GM18520 (cell line): Measurements from ENCODE around the gene RALGAPA2.

Experiments used
- ATAC-seq: cut with Tn5 transposase; IDR thresholded peaks from one replicate; pipeline ENCODE4 v1.9.1; 2021; ENCODE audit not compliant: unreplicated experiment

The RALGAPA2 gene

DNA sequence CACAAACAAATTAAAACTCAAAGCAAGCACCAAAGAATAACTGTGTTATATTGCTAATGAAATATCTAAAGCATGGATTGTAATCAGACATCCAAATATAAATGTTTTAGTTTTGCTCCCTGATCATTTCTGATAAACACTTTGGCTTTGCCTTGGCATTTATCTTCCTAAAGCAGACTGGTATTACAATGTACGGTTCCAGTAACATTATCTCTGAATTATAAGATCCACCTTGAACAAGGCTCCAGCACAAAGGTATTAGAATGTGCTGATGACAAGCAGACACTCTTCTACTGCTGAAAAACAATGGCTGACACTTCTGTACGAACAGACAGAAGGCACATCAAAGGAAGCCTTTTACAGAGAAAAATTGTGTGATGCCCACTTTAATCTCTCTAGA, 270.0 kb downstream of the RALGAPA2 start:
- ATAC-seq = no peak

DNA sequence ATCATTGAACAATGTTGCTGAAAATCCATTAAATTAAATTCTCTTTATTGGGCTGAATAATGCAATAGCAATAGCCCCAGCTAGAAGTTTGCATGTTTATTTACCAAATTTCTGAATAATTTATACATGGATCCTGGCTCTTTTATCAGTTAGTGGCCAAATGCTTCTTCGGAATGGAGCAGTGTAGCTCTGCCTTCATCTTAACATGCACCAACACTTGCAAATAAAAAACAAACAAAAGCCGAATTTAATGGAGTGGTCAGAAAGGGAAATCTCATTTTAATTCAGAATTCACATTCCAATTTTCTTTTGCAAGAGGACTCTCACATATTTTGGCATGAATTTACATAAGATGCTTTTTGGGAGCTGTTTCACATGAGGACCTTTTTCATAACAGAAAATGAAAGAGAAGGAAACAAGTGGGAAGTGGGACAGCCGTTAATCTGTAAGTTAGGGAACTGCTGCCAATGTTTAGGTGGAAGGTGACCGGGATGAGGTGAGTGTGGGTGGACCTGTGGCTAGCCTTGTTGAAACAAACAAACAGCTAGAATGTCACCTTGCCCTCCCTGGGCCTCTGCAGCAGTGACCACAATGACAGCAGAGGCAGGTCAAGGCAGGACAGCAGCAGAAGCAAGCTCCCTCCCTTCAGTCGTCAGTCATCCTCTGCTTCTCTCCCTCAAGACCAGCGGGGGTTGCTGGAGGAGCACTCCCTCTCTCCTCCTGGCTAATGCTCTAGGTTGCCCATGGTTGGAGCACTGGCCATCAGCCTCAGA, 271.4 kb downstream of the RALGAPA2 start:
- no peak for ATAC-seq

DNA sequence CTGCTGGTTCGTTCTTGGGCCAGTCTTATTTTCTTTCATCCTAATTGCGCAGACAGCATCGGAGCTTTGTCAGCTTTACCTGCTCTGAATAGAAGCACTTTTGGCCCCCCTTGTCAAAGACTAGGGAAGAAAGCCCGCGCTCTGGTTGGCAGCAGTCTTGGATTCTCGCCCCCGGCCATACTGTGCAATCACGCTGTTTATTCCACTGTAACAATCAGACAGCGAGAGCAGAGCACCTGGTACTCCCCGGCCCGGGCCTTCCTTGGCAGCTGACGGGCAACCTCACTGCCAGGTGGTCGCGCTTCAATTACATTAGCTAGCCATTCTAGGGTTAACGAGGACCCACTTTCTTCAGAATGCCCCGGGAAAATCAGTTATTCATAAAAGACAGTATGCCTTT, 272.0 kb downstream of the RALGAPA2 start:
- ATAC-seq = no peak

DNA sequence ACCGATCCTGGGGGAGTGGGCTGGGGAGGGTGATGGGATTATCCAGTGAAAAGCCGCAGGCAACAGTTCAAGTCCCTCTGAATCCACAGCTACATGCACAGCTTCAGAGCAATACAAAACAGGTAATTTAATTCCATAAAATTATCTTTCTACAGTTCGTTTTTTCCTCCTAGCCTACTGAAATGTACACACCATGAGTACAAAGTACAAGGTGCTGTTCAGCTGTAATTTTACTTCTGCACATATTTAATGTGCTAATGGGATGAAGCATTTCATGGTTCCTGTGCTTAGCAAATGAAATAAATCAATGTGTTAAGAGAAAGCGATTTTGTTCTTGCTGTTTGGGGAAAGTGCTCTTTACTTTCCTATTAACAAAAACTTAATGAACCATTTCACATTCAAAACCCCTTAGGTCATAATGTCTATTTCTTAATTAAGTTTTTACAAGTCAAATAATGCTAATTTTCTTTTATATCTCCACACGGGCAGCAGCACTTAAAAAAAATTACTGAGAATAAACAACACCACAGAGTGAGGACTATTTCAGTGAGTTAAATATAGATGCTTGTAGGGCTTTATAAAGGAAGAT, 272.7 kb downstream of the RALGAPA2 start:
- no peak for ATAC-seq

DNA sequence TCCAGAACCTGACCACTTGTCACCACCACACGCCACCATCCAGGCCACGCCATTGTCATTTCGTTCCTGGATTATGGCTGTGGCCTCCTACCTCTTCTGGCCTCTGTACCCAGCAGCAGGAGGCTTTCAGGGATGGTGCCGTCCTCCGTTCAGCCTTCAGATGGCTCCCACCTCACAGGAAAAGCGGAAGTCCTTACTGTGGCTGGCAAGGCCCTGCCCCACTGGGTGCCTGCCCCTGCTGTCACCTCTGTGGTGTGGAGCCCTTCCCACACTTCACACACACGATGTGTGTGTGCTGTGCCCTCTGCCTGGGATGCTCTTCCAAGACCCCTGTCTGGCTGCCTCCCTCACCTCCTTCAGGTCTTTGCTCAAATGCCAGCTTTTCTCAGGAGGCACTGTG, 275.1 kb downstream of the RALGAPA2 start:
- ATAC-seq = no peak

DNA sequence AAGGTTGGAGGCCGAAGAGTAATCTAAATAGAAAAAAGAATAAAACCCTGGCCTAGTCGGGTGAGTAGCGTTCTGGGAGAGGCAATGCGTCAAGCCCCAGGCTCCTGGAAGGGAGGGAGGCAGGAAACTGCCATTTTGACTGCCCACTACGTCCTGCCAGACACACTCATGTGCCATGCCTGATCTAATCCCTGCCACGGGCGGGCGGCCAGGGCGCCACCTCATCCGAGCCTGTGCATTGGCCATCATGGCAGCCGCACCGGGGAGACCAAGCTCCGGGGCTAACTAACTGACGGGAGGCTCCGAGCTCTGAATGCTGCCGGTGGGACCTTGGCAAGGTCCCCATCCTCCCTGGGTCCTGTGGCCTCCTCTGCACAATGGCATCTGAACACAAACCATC, 275.8 kb downstream of the RALGAPA2 start:
- ATAC-seq = no peak

DNA sequence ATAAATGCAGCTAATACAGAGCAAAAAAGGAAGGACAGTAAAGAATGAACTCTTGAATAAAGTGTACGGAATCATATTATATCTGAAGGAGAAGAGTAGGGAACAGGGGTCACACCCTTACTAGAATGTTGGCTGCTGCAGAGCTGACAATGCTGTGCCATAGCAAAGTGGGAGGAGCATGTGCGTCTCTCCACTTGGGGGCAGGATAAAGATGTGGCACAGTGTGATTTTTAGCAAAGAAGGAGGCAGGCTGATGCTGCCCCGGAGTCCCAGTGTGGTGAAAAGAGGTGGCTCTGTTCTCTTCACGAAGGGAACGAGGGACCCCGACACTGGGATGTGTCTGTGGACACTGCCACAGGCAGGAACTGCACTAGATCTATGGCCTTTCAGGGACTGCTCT, 277.0 kb downstream of the RALGAPA2 start:
- ATAC-seq = no peak

DNA sequence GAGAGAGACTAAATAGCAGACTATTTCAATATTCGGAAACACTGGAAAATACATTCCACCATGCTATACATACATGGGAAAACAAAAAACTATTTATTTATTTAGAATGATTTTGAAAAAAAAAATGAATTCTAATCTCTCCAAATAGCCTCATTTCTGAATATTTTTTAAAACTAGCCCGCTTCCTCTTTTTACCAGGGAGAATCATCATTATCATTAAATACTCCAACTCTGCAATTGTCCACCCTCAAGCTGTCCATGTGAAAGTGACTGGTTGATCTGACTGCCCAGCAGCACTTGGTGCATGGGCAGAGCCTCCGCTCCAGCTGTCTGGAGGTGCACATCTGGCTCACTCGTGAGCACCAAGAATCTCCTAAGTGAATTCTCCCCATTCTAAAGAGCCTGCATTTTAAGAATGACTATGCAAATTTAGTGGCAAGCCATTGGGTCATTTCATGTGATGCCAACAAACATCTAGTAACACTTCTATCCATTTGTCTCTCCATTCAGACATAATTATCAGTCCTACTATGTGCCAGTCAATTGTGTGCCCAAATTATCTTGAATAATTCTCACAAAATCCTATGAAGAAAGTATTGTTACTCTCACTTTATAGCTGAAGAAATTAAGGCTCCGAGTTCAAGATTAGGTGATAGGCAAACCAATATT, 279.7 kb downstream of the RALGAPA2 start:
- no peak for ATAC-seq

DNA sequence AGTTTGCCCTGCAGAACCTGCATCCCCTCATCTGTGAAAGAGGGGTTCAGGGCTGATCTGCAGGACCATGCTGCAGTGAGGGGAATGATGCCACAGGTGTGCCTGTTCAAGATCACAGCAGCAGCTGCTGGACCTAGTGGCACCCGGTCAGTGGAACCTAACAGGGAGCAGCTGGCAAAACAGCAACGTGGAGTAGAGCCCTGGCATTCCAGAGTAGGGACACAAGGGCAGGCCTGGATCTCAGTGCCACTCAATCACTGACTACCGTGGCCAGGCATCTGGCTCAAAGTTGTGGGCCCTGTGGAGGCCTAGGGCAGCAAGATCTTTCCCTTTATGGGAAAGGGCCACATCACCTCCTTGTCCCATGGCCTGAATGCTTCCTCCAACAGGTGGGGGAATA, 282.4 kb downstream of the RALGAPA2 start:
- no peak for ATAC-seq

DNA sequence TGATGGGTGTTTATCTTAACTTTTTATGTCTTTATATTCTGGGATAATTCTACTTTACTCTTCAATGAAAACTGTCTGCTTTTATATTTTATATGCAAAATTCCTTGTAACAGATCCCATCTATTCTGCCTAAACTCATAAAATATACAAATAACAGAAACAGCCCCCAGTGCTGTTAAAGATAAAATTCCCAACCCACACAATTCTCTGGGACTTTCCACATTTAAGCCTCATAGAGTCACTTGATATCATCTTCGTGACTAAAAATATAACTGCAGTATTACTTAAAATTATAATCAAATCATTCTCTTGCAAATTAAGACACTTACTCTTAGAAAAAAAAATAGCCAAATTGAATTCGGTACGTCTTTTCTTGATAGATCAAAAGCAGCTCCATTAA, 284.4 kb downstream of the RALGAPA2 start:
- no peak for ATAC-seq

DNA sequence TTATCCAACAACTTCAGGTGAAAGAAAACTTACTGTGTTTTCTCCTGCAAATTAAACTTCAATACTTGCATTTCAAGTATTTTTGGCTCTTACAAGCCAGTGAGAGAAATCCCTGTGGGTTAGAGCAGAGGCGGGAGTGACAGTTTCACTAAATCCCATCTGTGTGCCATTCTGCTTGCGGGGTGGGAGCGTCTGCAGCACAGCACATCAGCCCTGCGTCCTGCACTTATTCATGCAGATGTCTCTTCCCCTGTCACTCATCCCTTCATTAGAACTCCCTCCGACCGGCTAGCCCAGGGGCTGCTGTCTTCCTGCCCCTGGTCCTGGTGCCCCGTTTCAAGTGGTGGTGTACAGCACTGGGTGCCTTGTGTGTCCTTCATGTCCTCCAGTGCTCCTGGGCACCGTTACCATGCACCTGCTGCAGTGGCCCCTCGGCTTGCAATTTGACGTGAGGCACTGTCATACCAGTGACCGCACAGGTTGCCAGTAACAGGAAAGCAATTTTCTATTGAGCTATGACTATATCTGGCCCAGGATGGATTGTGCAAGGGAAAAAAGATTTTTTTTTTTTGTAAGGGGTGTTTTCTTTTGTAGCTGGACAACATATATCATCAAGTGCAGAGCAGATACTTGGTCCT, 285.1 kb downstream of the RALGAPA2 start:
- no peak for ATAC-seq

DNA sequence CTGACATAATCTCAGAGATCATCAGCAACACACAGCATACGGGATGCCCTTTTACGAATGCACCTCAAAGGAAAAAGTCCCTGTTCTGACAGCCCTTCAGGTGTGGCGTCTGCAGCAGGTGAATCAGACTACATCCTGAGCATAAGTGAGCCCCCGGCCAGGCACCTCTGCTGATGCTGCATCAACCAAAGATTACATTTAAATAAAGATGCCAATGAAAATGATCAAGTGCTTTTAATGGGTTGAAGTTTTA, 285.9 kb downstream of the RALGAPA2 start:
- no peak for ATAC-seq

DNA sequence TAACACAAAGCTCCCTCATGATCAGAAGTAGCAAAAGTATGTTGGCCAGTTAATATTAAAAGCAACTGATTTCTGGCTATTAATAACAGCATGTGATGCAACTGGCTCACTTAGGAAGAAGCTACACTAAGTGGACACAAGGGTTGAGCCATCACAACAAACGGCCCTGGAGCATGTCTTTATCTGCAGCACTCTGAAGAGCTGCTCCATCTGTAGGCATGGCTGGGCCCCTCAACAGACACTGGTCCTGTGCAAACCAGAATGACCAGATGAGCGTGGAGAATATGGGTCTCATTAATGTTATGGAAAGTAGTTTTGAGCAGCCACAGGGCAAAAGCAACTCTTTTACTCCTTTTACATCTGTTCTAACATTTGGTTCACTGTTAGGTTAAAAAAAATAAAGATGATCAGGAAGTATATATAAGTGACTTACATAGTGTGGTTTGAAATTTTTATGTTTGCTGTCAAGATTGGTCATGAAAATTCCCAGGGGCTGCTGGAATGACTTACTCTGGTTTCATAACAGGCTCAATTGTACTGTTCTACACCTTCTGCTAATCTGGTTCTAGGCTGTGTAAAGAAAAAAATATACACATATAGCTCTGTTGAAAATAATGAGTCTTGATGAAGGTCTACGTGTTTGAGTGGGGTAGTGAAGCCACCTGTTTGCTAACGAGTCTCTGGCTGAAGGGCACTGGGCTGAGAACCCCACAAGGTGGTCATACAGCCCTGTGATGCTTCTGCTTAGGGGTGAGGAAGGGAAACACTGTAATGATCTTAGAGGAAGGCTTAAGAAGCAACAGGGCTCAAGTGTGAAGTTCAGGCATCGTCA, 286.4 kb downstream of the RALGAPA2 start:
- no peak for ATAC-seq

DNA sequence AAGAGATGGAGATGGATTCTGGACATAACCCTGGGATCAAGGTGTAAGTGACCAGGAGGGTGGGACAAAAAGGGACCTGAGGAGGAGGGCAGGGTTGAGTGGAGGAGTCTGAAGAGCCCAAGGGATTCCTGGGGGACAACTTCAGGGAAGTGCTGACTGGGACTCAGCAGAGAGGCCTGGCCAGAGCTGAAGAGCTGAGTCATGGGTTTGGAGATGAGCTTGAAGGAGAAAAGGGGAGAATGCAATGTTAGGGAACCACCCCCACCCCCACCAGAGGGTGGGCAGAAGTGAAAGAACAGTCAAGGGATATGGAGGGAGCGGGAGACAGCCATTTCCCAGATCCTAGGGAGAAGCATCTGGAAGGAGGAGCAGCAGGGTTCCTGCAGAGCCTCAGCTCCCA, 289.3 kb downstream of the RALGAPA2 start:
- no peak for ATAC-seq

DNA sequence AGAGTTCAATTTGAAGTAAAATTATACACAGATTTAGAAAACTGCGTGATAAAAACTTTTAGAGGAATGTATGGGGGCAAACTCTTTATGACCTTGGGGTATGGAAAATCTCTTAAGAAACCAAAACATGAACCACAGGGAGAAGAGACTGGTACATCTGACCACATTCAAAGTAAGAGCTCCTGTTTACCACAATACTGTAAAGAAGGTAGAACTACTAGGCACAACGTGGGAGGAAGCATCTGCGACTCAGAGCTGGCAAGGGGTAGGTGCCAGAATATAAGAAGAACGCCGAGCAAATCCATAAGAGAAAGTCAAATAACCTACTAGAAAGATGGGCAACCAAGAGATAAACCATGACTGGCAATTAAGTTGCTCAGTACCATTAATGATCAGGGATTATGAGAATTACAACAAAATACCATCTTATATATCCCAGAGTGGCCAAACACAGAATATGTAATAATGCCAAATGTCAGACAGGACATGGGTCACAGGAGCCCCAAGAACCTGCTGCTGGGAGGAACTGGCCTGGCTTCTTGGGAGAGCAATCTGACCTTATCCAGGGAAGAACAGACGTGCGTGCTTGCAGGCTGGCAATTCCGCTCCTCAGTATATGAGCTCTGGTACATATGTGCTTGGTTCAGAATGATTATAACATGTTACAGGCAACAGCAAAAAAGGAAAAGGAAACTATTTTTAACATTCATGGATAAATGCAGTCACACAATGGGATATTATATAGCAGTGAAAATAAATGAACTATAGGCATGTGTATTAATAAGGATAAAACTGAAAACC, 294.4 kb downstream of the RALGAPA2 start:
- ATAC-seq = no peak

DNA sequence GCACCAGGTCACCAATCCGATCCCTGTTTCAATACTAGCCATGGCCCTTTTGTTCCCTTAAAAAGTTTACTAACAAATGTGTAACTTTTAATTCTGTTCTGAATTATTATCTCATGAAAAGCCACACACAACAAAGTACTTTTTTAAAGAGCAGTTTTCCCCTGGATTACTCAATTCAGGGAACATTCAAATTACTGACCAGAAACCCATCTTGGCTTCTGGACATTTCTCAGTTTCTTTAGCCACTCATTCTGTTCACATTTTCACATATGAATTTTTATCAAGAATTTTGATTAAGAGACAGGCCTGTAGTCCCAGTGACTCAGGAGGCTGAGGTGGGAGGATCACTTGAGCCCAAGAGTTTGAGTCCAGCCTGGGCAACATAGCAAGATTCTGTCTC, 297.1 kb downstream of the RALGAPA2 start:
- no peak for ATAC-seq

DNA sequence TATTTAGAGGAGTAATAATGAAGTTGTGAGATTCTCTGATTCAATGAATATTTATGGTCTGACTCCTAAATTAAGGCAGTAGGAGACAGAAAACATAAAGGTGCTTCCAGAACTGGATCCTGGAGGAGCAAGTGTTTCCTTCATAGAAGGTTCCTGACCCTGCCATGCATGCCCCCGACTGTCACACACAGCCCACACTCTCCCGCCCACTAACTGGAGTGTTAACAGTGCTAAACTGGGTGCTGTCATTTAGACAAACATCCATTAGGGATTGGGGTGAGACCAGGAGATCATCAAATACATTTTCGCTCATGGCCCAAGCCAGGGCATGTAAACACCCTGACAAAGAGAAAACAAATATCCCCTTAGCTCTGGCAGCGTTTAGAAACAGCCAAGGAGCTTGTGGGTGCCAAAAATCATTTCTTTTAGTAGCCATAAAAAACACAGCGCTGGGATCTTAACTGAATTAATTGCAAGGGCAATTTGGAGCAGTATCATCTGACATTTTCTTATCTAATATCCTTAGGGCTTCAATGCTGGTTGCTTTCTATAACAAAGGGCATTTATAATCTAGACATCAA, 297.7 kb downstream of the RALGAPA2 start:
- ATAC-seq = no peak

DNA sequence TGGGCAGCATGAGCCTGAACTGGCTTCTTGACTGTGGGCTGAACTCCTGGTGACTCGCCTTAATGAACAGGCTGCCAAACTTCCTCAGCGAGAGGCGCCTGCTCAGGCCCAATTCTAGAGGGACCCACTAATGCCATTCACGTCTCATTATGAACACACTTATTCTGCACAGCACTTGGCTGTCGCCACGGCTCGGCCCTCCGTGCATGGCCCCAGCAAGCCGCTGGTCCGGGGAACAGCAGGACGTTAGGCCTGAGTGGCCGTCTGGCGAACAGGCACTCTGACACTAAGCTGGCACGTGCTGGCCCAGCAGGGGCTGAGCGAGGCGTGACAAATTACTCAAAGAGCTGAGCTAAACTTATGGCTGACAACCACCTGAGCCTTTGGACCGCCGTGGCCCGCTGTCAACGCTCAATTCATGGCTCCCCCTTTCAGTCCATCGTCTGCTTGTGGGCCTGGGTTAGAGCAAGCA, 298.6 kb downstream of the RALGAPA2 start:
- no peak for ATAC-seq

DNA sequence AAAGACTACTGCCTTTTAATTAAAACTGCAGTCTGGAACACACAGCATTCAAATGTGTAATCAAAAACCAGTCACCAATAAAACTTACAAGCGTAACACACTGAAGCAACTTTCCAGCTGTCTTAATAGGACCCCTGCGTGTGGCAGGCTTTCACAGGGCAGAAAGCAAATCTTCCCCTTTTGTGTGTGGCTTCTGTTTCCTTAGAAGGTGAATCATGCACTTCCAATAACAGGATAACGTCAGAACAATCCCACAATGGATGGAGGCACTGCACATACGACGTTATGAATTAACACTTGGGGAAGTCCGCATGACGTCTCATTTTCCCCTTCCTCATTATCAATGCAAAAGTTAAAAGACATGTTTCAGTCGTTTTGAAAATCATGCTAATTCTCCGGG, 299.7 kb downstream of the RALGAPA2 start:
- no peak for ATAC-seq

DNA sequence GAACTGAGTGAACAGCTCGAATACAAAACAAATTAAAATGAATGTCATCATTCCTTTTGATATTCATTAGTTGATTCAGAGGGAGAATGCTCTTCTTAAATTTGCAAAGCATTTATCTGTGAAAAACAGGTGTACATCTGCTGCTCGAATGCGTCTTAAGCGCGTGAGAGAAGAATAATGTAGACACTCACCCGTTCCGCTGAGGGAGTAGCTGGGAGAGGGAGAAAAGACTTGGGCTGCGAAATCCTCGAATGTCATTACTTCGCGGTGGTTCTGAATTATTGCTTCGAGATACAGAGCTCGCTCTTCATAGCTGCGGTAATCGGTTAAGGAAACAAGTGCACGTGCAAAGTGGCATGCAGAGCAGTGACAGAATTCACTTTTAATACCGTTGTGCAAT, 300.6 kb downstream of the RALGAPA2 start:
- no peak for ATAC-seq
